HEK293 (cell line): ENCODE results near the gene DYNLL1.

Experiments
- CTCF ChIA-PET: fragments of 350-600 bp; formaldehyde crosslinking; extraction: SDS; loops from one replicate; lab custom pipeline; 2021; ENCODE audit warnings: antibody characterized with exemption; lab: Yijun Ruan, JAX
- POLR2A ChIA-PET: fragments of 300-600 bp; formaldehyde crosslinking; extraction: SDS; loops from one replicate; lab custom pipeline; 2020; ENCODE audit warnings: antibody characterized with exemption, inconsistent platforms; lab: Yijun Ruan, JAX
- H3K27ac ChIP-seq: fragments of 200-500 bp; sonication (Bioruptor generic); 2 replicates; pipeline ENCODE4 v1.5.1; 2014; ENCODE audit warnings: low read depth, low read length, control low read depth, inconsistent platforms; ENCODE audit errors: extremely low read depth
- H3K36me3 ChIP-seq, 2 experiments: fragments of 200-500 bp in 1 of 2; sonication (Bioruptor generic) in 1 of 2; 1 replicate in 1 of 2; 2 replicates in 1 of 2; pipeline ENCODE4 v1.5.1; 2014 to 2017; ENCODE audit warnings: inconsistent platforms in 2 of 2, low read length in 2 of 2; ENCODE audit not compliant: control insufficient read depth in 2 of 2, insufficient read depth in 1 of 2
- H3K4me1 ChIP-seq: fragments of 200-500 bp; sonication (Bioruptor generic); 2 replicates; pipeline ENCODE4 v1.5.1; 2014; ENCODE audit warnings: mild to moderate bottlenecking, low read length, inconsistent platforms; ENCODE audit not compliant: control insufficient read depth, insufficient read depth
- H3K4me3 ChIP-seq: 2 replicates; pipeline ENCODE4 v1.5.1; 2011; ENCODE audit warnings: low read depth, mild to moderate bottlenecking, control low read depth, low read length, moderate library complexity
- H3K9me3 ChIP-seq: fragments of 200-500 bp; sonication (Bioruptor generic); 2 replicates; pipeline ENCODE4 v1.5.1; 2014; ENCODE audit warnings: low read depth, low read length, inconsistent platforms; ENCODE audit not compliant: control insufficient read depth, insufficient read depth
- EGR2 ChIP-seq: fragments of 450-650 bp; formaldehyde crosslinking; IDR thresholded peaks from 2 replicates; pipeline ENCODE4 v1.5.1; 2016; ENCODE audit warnings: low read depth, missing biosample characterization, missing genetic modification characterization
- HOXD13 ChIP-seq: sonication (generic); formaldehyde crosslinking; IDR thresholded peaks from 2 replicates; pipeline ENCODE4 v1.8.0; 2022; ENCODE audit warnings: missing genetic modification reagents, borderline replicate concordance
- IKZF3 ChIP-seq: fragments of 450-650 bp; IDR thresholded peaks from 2 replicates; pipeline ENCODE4 v1.5.0; 2018; ENCODE audit warnings: missing biosample characterization, mild to moderate bottlenecking, missing genetic modification characterization, moderate library complexity
- SCRT2 ChIP-seq: fragments of 450-650 bp; formaldehyde crosslinking; IDR thresholded peaks from 2 replicates; pipeline ENCODE4 v1.5.1; 2016; ENCODE audit warnings: missing biosample characterization, missing genetic modification characterization
- ZBTB20 ChIP-seq: fragments of 450-650 bp; formaldehyde crosslinking; IDR thresholded peaks from 2 replicates; pipeline ENCODE4 v1.5.1; 2016; ENCODE audit warnings: missing biosample characterization, missing genetic modification characterization
- ZBTB48 ChIP-seq: fragments of 450-650 bp; formaldehyde crosslinking; IDR thresholded peaks from 2 replicates; pipeline ENCODE4 v1.5.1; 2016; ENCODE audit warnings: missing biosample characterization, missing genetic modification characterization
- ZBTB8A ChIP-seq: fragments of 450-650 bp; formaldehyde crosslinking; IDR thresholded peaks from 2 replicates; pipeline ENCODE4 v1.5.1; 2016; ENCODE audit warnings: missing biosample characterization, missing genetic modification characterization
- ZFHX2 ChIP-seq: fragments of 450-650 bp; formaldehyde crosslinking; conservative IDR thresholded peaks from 2 replicates; pipeline ENCODE4 v1.5.1; 2016; ENCODE audit warnings: missing biosample characterization, missing genetic modification characterization
- ZNF311 ChIP-seq: fragments of 450-650 bp; formaldehyde crosslinking; IDR thresholded peaks from 2 replicates; pipeline ENCODE4 v1.5.1; 2017; ENCODE audit warnings: missing biosample characterization, missing genetic modification characterization, borderline replicate concordance
- ZNF530 ChIP-seq: fragments of 450-650 bp; formaldehyde crosslinking; IDR thresholded peaks from 2 replicates; pipeline ENCODE4 v1.5.1; 2016; ENCODE audit warnings: low read depth, missing biosample characterization, missing genetic modification characterization
- ZNF558 ChIP-seq: fragments of 450-650 bp; formaldehyde crosslinking; IDR thresholded peaks from 2 replicates; pipeline ENCODE4 v1.5.1; 2016; ENCODE audit warnings: missing biosample characterization, missing genetic modification characterization
- ZNF791 ChIP-seq: fragments of 450-650 bp; formaldehyde crosslinking; IDR thresholded peaks from 2 replicates; pipeline ENCODE4 v1.5.1; 2016; ENCODE audit warnings: missing biosample characterization, missing genetic modification characterization
- TF ChIP-seq, protein P1 (sequence below): fragments of 450-650 bp; formaldehyde crosslinking; IDR thresholded peaks from 2 replicates; pipeline ENCODE4 v1.5.1; 2016; ENCODE audit warnings: missing biosample characterization, missing genetic modification characterization
- TF ChIP-seq, protein P2 (sequence below): sonication (generic); formaldehyde crosslinking; IDR thresholded peaks from 2 replicates; pipeline ENCODE4 v1.8.1; 2022; ENCODE audit warnings: mild to moderate bottlenecking, moderate library complexity, missing genetic modification reagents
- TF ChIP-seq, protein P3 (sequence below): fragments of 450-650 bp; IDR thresholded peaks from 2 replicates; pipeline ENCODE4 v1.5.1; 2018; ENCODE audit warnings: missing biosample characterization, missing genetic modification characterization
- TF ChIP-seq, protein P4 (sequence below): fragments of 450-650 bp; formaldehyde crosslinking; IDR thresholded peaks from 2 replicates; pipeline ENCODE4 v1.5.1; 2016; ENCODE audit warnings: missing biosample characterization, missing genetic modification characterization
- TF ChIP-seq, protein P5 (sequence below): fragments of 450-650 bp; formaldehyde crosslinking; IDR thresholded peaks from 2 replicates; pipeline ENCODE4 v1.5.1; 2016; ENCODE audit warnings: missing biosample characterization, missing genetic modification characterization
- TF ChIP-seq, protein P6 (sequence below): fragments of 450-650 bp; formaldehyde crosslinking; IDR thresholded peaks from 2 replicates; pipeline ENCODE4 v1.5.1; 2017; ENCODE audit warnings: missing biosample characterization, missing genetic modification characterization

DYNLL1 gene

DNA sequence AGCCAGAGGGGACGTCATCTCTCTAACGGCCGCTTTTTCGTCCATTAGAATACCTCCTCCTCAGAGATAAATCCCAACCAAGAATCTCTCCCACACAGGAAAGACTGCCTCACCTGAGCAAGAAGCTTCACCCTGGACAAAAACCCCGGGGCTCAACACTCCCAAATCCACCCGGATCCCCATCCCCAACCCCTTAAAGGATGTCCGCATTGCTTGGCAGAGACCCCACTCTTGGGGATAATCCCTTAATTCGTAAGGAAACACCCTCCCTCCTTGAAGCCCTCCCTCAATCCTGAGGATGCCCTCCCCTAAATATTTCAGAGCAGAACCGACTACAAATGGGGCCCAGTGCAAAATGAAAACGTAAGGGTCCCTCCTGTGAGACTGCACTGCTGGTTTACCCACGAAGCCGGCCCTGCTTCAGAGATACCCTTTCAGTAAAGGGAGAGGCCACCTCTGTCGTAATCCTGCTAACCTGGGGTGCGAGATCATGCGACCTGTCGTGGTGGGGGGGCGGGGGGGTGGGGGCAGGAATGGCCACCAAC is 655 bp upstream of the DYNLL1 start:
- POLR2A ChIA-PET, result interaction anchor here (0.6 to 3.0 kb wide), 19 partner anchors 9 to 291 kb away, joined by 3 to 38 read pairs (median 7); partner anchors contain the start of genes COQ5, POP5, SIRT4 and SRSF9
- no peaks in the 10 kb centered on the region for H3K9me3 ChIP-seq
- TF ChIP-seq ZNF530 (tag by site-specific recombination) (no peak), IKZF3 (tag by site-specific recombination) (no peak), ZBTB48 (tag by site-specific recombination) (peak; percentile 60), ZNF311 (tag by site-specific recombination) (no peak), ZNF791 (tag by site-specific recombination) (no peak), SCRT2 (tag by site-specific recombination) (no peak)
- TF ChIP-seq, protein P1, sequence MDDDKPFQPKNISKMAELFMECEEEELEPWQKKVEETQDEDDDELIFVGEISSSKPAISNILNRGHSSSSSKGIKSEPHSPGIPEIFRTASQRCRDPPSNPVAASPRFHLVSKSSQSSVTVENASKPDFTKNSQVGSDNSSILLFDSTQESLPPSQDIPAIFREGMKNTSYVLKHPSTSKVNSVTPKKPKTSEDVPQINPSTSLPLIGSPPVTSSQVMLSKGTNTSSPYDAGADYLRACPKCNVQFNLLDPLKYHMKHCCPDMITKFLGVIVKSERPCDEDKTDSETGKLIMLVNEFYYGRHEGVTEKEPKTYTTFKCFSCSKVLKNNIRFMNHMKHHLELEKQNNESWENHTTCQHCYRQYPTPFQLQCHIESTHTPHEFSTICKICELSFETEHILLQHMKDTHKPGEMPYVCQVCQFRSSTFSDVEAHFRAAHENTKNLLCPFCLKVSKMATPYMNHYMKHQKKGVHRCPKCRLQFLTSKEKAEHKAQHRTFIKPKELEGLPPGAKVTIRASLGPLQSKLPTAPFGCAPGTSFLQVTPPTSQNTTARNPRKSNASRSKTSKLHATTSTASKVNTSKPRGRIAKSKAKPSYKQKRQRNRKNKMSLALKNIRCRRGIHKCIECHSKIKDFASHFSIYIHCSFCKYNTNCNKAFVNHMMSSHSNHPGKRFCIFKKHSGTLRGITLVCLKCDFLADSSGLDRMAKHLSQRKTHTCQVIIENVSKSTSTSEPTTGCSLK (tag by site-specific recombination), result no peak
- TF ChIP-seq, protein P2, sequence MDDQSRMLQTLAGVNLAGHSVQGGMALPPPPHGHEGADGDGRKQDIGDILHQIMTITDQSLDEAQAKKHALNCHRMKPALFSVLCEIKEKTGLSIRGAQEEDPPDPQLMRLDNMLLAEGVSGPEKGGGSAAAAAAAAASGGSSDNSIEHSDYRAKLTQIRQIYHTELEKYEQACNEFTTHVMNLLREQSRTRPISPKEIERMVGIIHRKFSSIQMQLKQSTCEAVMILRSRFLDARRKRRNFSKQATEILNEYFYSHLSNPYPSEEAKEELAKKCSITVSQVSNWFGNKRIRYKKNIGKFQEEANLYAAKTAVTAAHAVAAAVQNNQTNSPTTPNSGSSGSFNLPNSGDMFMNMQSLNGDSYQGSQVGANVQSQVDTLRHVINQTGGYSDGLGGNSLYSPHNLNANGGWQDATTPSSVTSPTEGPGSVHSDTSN (CRISPR knock-in tag), result 0 out of 2 replicates have a peak, but pooled peaks have one; percentile 3
- TF ChIP-seq, protein P3, sequence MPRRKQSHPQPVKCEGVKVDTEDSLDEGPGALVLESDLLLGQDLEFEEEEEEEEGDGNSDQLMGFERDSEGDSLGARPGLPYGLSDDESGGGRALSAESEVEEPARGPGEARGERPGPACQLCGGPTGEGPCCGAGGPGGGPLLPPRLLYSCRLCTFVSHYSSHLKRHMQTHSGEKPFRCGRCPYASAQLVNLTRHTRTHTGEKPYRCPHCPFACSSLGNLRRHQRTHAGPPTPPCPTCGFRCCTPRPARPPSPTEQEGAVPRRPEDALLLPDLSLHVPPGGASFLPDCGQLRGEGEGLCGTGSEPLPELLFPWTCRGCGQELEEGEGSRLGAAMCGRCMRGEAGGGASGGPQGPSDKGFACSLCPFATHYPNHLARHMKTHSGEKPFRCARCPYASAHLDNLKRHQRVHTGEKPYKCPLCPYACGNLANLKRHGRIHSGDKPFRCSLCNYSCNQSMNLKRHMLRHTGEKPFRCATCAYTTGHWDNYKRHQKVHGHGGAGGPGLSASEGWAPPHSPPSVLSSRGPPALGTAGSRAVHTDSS (tag by site-specific recombination), result no peak
- TF ChIP-seq, protein P4, sequence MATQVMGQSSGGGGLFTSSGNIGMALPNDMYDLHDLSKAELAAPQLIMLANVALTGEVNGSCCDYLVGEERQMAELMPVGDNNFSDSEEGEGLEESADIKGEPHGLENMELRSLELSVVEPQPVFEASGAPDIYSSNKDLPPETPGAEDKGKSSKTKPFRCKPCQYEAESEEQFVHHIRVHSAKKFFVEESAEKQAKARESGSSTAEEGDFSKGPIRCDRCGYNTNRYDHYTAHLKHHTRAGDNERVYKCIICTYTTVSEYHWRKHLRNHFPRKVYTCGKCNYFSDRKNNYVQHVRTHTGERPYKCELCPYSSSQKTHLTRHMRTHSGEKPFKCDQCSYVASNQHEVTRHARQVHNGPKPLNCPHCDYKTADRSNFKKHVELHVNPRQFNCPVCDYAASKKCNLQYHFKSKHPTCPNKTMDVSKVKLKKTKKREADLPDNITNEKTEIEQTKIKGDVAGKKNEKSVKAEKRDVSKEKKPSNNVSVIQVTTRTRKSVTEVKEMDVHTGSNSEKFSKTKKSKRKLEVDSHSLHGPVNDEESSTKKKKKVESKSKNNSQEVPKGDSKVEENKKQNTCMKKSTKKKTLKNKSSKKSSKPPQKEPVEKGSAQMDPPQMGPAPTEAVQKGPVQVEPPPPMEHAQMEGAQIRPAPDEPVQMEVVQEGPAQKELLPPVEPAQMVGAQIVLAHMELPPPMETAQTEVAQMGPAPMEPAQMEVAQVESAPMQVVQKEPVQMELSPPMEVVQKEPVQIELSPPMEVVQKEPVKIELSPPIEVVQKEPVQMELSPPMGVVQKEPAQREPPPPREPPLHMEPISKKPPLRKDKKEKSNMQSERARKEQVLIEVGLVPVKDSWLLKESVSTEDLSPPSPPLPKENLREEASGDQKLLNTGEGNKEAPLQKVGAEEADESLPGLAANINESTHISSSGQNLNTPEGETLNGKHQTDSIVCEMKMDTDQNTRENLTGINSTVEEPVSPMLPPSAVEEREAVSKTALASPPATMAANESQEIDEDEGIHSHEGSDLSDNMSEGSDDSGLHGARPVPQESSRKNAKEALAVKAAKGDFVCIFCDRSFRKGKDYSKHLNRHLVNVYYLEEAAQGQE (tag by site-specific recombination), result no peak
- TF ChIP-seq, all 188 proteins: peak for 2
- Histone ChIP-seq H3K4me1 (peaks cover 3% of the 10 kb centered on the region; the same call in 1 of the 2 replicates), H3K4me3 (peak overlapping the region; percentile 56), H3K36me3 (peaks cover 0 to 31% of the 10 kb centered on the region in 2 experiments), H3K27ac (no peak overlapping the region)
- CTCF ChIA-PET, result interaction anchor here (0.8 to 1.4 kb wide), 4 partner anchors 25 to 81 kb away, joined by 3 to 5 read pairs (median 3); partner anchors contain the start of gene SRSF9

DNA sequence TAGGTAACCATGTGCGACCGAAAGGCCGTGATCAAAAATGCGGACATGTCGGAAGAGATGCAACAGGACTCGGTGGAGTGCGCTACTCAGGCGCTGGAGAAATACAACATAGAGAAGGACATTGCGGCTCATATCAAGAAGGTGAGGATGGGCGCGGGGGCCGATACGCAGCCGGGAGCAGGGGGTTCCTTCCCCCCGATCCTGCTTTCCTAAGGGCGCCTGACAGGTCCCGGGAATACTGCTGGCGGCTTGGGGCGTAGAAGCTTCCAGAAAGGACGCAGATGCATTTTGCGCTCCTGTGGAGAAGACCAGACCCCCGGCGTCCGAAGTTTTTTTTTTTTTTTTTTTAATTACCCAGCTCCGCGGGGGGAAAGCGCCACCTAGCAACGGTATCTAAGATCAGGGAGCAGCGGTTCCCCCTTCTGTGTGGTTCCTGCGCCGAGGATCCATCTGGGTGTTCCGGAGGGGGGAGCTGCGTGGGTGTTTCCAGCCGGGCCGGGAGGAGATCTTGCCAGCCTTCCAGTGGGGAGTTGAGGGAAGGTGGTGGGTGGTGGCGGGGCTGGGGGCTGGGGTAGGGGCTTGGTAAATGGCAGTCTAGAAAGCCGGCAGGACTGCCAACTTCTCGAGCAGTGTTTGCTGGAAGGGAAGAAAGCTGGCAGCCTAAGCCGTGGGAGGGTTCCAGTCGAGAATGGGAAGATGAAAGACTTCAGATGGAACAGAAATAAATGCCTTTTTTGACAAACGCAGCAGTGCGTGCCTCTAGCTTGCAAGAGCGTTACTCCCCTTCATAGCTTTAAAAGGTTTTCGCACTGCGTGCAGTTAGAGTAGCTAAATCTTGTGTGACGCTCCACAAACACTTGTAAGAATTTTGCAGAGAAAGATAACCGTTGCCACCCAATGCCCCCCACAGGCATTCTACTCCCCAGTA is 764 bp downstream of the DYNLL1 start:
- Histone ChIP-seq H3K4me1 (peaks cover 3% of the 10 kb centered on the region; the same call in 1 of the 2 replicates), H3K4me3 (peak overlapping the region; percentile 83), H3K9me3 (no peaks in the 10 kb centered on the region), H3K36me3 (peaks cover 4 to 32% of the 10 kb centered on the region in 2 experiments), H3K27ac (peak overlapping the region; percentile 66; the same call in 1 of the 2 replicates)
- ChIA-PET CTCF (interaction anchor here (0.5 to 1.2 kb wide), 5 partner anchors 8 to 86 kb away, joined by 3 to 5 read pairs (median 4); no protein-coding TSS in a partner anchor), POLR2A (interaction anchor here (0.6 to 3.0 kb wide), 31 partner anchors 8 to 475 kb away, joined by 3 to 38 read pairs (median 6); partner anchors contain the start of genes COQ5, POP5, RPLP0 and SIRT4)
- TF ChIP-seq ZBTB20 (tag by site-specific recombination), result peak; percentile 30; the same call in 1 of the 2 replicates
- peak; percentile 71 for TF ChIP-seq ZFHX2 (tag by site-specific recombination)
- peak; percentile 34; the same call in 1 of the 2 replicates for TF ChIP-seq ZNF558
- TF ChIP-seq EGR2 (tag by site-specific recombination), result peak; percentile 47
- peak; percentile 6; the same call in 1 of the 2 replicates for TF ChIP-seq IKZF3 (tag by site-specific recombination)
- TF ChIP-seq, protein P5, sequence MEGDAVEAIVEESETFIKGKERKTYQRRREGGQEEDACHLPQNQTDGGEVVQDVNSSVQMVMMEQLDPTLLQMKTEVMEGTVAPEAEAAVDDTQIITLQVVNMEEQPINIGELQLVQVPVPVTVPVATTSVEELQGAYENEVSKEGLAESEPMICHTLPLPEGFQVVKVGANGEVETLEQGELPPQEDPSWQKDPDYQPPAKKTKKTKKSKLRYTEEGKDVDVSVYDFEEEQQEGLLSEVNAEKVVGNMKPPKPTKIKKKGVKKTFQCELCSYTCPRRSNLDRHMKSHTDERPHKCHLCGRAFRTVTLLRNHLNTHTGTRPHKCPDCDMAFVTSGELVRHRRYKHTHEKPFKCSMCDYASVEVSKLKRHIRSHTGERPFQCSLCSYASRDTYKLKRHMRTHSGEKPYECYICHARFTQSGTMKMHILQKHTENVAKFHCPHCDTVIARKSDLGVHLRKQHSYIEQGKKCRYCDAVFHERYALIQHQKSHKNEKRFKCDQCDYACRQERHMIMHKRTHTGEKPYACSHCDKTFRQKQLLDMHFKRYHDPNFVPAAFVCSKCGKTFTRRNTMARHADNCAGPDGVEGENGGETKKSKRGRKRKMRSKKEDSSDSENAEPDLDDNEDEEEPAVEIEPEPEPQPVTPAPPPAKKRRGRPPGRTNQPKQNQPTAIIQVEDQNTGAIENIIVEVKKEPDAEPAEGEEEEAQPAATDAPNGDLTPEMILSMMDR (tag by site-specific recombination), result peak; percentile 63
- TF ChIP-seq, protein P6, sequence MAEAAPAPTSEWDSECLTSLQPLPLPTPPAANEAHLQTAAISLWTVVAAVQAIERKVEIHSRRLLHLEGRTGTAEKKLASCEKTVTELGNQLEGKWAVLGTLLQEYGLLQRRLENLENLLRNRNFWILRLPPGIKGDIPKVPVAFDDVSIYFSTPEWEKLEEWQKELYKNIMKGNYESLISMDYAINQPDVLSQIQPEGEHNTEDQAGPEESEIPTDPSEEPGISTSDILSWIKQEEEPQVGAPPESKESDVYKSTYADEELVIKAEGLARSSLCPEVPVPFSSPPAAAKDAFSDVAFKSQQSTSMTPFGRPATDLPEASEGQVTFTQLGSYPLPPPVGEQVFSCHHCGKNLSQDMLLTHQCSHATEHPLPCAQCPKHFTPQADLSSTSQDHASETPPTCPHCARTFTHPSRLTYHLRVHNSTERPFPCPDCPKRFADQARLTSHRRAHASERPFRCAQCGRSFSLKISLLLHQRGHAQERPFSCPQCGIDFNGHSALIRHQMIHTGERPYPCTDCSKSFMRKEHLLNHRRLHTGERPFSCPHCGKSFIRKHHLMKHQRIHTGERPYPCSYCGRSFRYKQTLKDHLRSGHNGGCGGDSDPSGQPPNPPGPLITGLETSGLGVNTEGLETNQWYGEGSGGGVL (tag by site-specific recombination), result peak; percentile 85
- no peak for TF ChIP-seq ZBTB8A (tag by site-specific recombination)
- peak; percentile 89 for TF ChIP-seq SCRT2 (tag by site-specific recombination)
- no peak for TF ChIP-seq HOXD13
